SK-N-MC (cell line): ENCODE measurements around the gene EHD2.
"Not testable (repeated sequence)": the region's sequence is repeated elsewhere in the genome, so short reads cannot be mapped to it uniquely, and the experiment has no call there.

Source experiments
- DNase-seq: peaks from one replicate; pipeline ENCODE4 v3.0.0-alpha.2; 2011; ENCODE audit warnings: low read depth, low spot score
- H3K27ac ChIP-seq: fragments of 200-600 bp; sonication (generic); 2 replicates; pipeline ENCODE4 v1.5.1; 2016; ENCODE audit warnings: mixed run types
- H3K36me3 ChIP-seq: fragments of 200-600 bp; sonication (generic); 2 replicates; pipeline ENCODE4 v1.6.1; 2017; ENCODE audit warnings: antibody characterized with exemption, low read length, mixed read lengths; ENCODE audit not compliant: insufficient read depth
- H3K4me3 ChIP-seq: fragments of 200-600 bp; sonication (generic); 2 replicates; pipeline ENCODE4 v1.5.1; 2016
- H3K9ac ChIP-seq: fragments of 200-600 bp; sonication (generic); 2 replicates; pipeline ENCODE4 v1.8.0; 2017; ENCODE audit warnings: mixed run types, mixed read lengths; ENCODE audit not compliant: insufficient read length
- H3K9me3 ChIP-seq: fragments of 200-600 bp; sonication (generic); 2 replicates; pipeline ENCODE4 v1.6.1; 2017; ENCODE audit warnings: low read depth, mild to moderate bottlenecking, antibody characterized with exemption, low read length, moderate library complexity, mixed read lengths
- EZH2 ChIP-seq: fragments of 200-600 bp; sonication (generic); IDR thresholded peaks from one replicate; pipeline ENCODE4 v1.6.1; 2017; ENCODE audit warnings: antibody characterized with exemption
- FOXP2 ChIP-seq: optimal IDR thresholded peaks from 2 replicates; pipeline ENCODE3; 2011; ENCODE audit warnings: mild to moderate bottlenecking, moderate library complexity; ENCODE audit not compliant: insufficient read depth; ENCODE audit errors: extremely low read length, control extremely low read depth
- POLR2AphosphoS5 ChIP-seq: IDR thresholded peaks from 2 replicates; pipeline ENCODE4 v1.6.1; 2012; ENCODE audit warnings: mild to moderate bottlenecking, low read depth, low read length, borderline replicate concordance

The EHD2 gene

GRCh38 chr19:47713046-47714021 lies at the start of gene EHD2:
Gene EHD2, plus strand, starts transcription at chr19:47713422. Its CDS starts 3,191 bp downstream, at chr19:47716613.
- no peak for DNase-seq
- TF ChIP-seq FOXP2 (no peak), POLR2AphosphoS5 (no peak), EZH2 (no peak)
- Histone ChIP-seq H3K4me3 (peak within 1 kb of the TSS; percentile 69), H3K27ac (no peak within 1 kb of the TSS), H3K9ac (no peak within 1 kb of the TSS), H3K9me3 (no peaks in the 10 kb centered on the region), H3K36me3 (no peaks in the 10 kb centered on the region)

- TF ChIP-seq EZH2 (no peak), FOXP2 (no peak), POLR2AphosphoS5 (no peak)
- no peaks in the 10 kb centered on the region for H3K9me3 ChIP-seq
- DNase-seq: no peak
- H3K4me3 ChIP-seq: no peak overlapping the region
- no peak overlapping the region for H3K9ac ChIP-seq
- H3K27ac ChIP-seq: peak overlapping the region; percentile 46; the same call in 1 of the 2 replicates
- no peaks in the 10 kb centered on the region for H3K36me3 ChIP-seq
These were observed 49.7 kb upstream of the EHD2 start for GRCh38 chr19:47663435-47663910.

GRCh38 chr19:47663911-47664771 lies 49.1 kb upstream of the EHD2 start:
- Histone ChIP-seq H3K9ac (no peak overlapping the region), H3K27ac (peak overlapping the region; percentile 46), H3K36me3 (no peaks in the 10 kb centered on the region), H3K9me3 (no peaks in the 10 kb centered on the region), H3K4me3 (no peak overlapping the region)
- TF ChIP-seq FOXP2 (no peak), POLR2AphosphoS5 (no peak), EZH2 (no peak)
- DNase-seq: no peak

- H3K27ac ChIP-seq: not testable (repeated sequence)
- peaks cover 11% of the 10 kb centered on the region; the same call in 1 of the 2 replicates for H3K36me3 ChIP-seq
These were observed 44.7 kb upstream of the EHD2 start for GRCh38 chr19:47668556-47668955.

GRCh38 chr19:47670736-47671135 lies 42.5 kb upstream of the EHD2 start:
- no peaks in the 10 kb centered on the region for H3K9me3 ChIP-seq
- no peak for DNase-seq
- TF ChIP-seq POLR2AphosphoS5 (no peak), EZH2 (no peak), FOXP2 (no peak)
- no peak overlapping the region for H3K4me3 ChIP-seq
- H3K9ac ChIP-seq: no peak overlapping the region
- peaks cover 12% of the 10 kb centered on the region; the same call in 1 of the 2 replicates for H3K36me3 ChIP-seq
- no peak overlapping the region for H3K27ac ChIP-seq

More at GRCh38 chr19:47668556-47668955, 44.7 kb upstream of the EHD2 start:
- not testable (repeated sequence) for H3K4me3 ChIP-seq, H3K9ac ChIP-seq, H3K9me3 ChIP-seq, DNase-seq

GRCh38 chr19:47671499-47671898 lies 41.7 kb upstream of the EHD2 start:
- H3K9me3 ChIP-seq: no peaks in the 10 kb centered on the region
- H3K9ac ChIP-seq: no peak overlapping the region
- peaks cover 12% of the 10 kb centered on the region; the same call in 1 of the 2 replicates for H3K36me3 ChIP-seq
- H3K4me3 ChIP-seq: no peak overlapping the region
- no peak overlapping the region for H3K27ac ChIP-seq
- TF ChIP-seq POLR2AphosphoS5 (no peak), FOXP2 (no peak), EZH2 (no peak)
- DNase-seq: no peak

- Histone ChIP-seq H3K36me3 (peaks cover 18% of the 10 kb centered on the region; the same call in 1 of the 2 replicates), H3K9me3 (no peaks in the 10 kb centered on the region), H3K4me3 (no peak overlapping the region), H3K9ac (no peak overlapping the region), H3K27ac (no peak overlapping the region)
- DNase-seq: no peak
- TF ChIP-seq POLR2AphosphoS5 (no peak), FOXP2 (no peak), EZH2 (no peak)
These were observed 39.8 kb upstream of the EHD2 start for GRCh38 chr19:47673426-47673825.

- no peak for TF ChIP-seq FOXP2
- no peak for TF ChIP-seq EZH2
- Histone ChIP-seq H3K27ac (no peak overlapping the region), H3K9me3 (no peaks in the 10 kb centered on the region), H3K9ac (no peak overlapping the region), H3K4me3 (no peak overlapping the region), H3K36me3 (peaks cover 21% of the 10 kb centered on the region; the same call in 1 of the 2 replicates)
- DNase-seq: no peak
These were observed 38.7 kb upstream of the EHD2 start for GRCh38 chr19:47674548-47674947.
